ENCODE measurements around the gene ZFAND6.

DNA sequence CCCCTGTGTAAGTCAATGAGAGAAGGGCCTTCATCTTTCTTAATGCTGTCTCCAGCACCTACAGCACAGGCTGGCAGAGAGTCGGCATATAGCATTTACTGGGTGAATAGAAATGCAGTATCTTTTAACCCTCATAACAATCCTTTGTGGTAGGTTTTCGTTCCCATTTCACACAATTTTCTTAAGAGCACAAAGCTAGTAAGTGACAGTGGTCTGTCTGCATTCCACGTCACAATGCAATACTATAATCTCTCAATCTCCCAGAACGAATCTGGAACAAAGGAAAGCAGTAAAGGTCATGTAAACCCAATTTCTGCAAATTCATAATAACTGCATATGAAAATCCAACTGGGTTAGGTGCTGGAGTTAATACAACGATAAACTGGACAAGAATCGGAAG, 1.4 kb upstream of the ZFAND6 start:
- TF ChIP-seq, protein P1, sequence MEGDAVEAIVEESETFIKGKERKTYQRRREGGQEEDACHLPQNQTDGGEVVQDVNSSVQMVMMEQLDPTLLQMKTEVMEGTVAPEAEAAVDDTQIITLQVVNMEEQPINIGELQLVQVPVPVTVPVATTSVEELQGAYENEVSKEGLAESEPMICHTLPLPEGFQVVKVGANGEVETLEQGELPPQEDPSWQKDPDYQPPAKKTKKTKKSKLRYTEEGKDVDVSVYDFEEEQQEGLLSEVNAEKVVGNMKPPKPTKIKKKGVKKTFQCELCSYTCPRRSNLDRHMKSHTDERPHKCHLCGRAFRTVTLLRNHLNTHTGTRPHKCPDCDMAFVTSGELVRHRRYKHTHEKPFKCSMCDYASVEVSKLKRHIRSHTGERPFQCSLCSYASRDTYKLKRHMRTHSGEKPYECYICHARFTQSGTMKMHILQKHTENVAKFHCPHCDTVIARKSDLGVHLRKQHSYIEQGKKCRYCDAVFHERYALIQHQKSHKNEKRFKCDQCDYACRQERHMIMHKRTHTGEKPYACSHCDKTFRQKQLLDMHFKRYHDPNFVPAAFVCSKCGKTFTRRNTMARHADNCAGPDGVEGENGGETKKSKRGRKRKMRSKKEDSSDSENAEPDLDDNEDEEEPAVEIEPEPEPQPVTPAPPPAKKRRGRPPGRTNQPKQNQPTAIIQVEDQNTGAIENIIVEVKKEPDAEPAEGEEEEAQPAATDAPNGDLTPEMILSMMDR (conservative IDR thresholded peaks at IDR 0.05; ENCODE audit: low read length), result no peak
- TF ChIP-seq EZH2phosphoT487 (IDR thresholded peaks at IDR 0.05; ENCODE audit: borderline replicate concordance), result no peak
